Stomach (tissue), 4 donors: ENCODE measurements around the gene CCL7.

ENCODE experiments used
- POLR2AphosphoS5 ChIP-seq, 3 donors: sonication (generic); formaldehyde crosslinking; IDR thresholded peaks; one replicate each; pipeline ENCODE4 v1.6.1; 2016; ENCODE audit warnings: antibody characterized with exemption in 3 of 3
- TF ChIP-seq, protein P1 (sequence below), 7 experiments: fragments of 450-650 bp in 4 of 7; fragments of 200-600 bp in 3 of 7; sonication (generic) in 3 of 7; IDR thresholded peaks; one replicate each; pipeline ENCODE4 v1.5.1; 2016 to 2019; ENCODE audit warnings: antibody characterized with exemption in 7 of 7, control low read depth in 2 of 7, mild to moderate bottlenecking in 1 of 7

DNA sequence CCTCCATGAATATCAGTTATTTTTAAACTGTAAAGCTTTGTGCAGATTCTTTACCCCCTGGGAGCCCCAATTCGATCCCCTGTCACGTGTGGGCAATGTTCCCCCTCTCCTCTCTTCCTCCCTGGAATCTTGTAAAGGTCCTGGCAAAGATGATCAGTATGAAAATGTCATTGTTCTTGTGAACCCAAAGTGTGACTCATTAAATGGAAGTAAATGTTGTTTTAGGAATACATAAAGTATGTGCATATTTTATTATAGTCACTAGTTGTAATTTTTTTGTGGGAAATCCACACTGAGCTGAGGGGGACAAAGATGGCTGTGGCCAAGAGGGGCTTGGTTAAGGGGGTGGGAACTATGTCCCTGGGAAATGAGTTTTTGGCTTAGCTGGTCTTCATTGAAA is 17.9 kb downstream of the CCL7 start:
- TF ChIP-seq, protein P1, sequence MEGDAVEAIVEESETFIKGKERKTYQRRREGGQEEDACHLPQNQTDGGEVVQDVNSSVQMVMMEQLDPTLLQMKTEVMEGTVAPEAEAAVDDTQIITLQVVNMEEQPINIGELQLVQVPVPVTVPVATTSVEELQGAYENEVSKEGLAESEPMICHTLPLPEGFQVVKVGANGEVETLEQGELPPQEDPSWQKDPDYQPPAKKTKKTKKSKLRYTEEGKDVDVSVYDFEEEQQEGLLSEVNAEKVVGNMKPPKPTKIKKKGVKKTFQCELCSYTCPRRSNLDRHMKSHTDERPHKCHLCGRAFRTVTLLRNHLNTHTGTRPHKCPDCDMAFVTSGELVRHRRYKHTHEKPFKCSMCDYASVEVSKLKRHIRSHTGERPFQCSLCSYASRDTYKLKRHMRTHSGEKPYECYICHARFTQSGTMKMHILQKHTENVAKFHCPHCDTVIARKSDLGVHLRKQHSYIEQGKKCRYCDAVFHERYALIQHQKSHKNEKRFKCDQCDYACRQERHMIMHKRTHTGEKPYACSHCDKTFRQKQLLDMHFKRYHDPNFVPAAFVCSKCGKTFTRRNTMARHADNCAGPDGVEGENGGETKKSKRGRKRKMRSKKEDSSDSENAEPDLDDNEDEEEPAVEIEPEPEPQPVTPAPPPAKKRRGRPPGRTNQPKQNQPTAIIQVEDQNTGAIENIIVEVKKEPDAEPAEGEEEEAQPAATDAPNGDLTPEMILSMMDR (IDR thresholded peaks at IDR 0.05), result no peak
- no peak for TF ChIP-seq POLR2AphosphoS5 (IDR thresholded peaks at IDR 0.05)
